HL-60/S4 treated with retinoic acid at 250 ng/mL for 4 days and 3 days (cell line): ENCODE results near the gene NEU1.
"Not testable (repeated sequence)": the region's sequence is repeated elsewhere in the genome, so short reads cannot be mapped to it uniquely, and the experiment has no call there.

Experiments used
- in situ Hi-C: fragments of 300-500 bp; cut with MboI; formaldehyde crosslinking; loops from 2 replicates; pipeline ENCODE4 v1.7.0; 2022; ENCODE audit warnings: low sequenced_read_pairs

NEU1 gene

GRCh38 chr6:31822036-31822821 lies 40.4 kb downstream of the NEU1 start:
- in situ Hi-C loops = no loop called here

- in situ Hi-C loops = no loop called here
Measured at GRCh38 chr6:31821301-31822035, 41.2 kb downstream of the NEU1 start.

GRCh38 chr6:31820399-31820798 lies 42.2 kb downstream of the NEU1 start:
- in situ Hi-C loops = not testable (repeated sequence)

- in situ Hi-C loops = no loop called here
Measured at GRCh38 chr6:31819871-31820299, 42.7 kb downstream of the NEU1 start.

GRCh38 chr6:31817929-31818511 lies 44.6 kb downstream of the NEU1 start:
- in situ Hi-C loops = not testable (repeated sequence)

GRCh38 chr6:31817133-31817928 lies 45.3 kb downstream of the NEU1 start:
- in situ Hi-C loops = not testable (repeated sequence)

- in situ Hi-C loops = no loop called here
Measured at GRCh38 chr6:31815025-31815838, 47.4 kb downstream of the NEU1 start, which contains the start of the genes HSPA1A and HSPA1L. TSS of gene HSPA1A (plus strand) at chr6:31815543. CDS start at chr6:31815757, 214 bp downstream. TSS of gene HSPA1L (minus strand) at chr6:31815283. CDS start at chr6:31811972, 3,311 bp downstream.

- in situ Hi-C loops = no loop called here
Measured at GRCh38 chr6:31814677-31815024, 48.0 kb downstream of the NEU1 start.

GRCh38 chr6:31813465-31813849 lies 49.2 kb downstream of the NEU1 start:
- in situ Hi-C loops = no loop called here

GRCh38 chr6:31811645-31812044 lies 51.0 kb downstream of the NEU1 start:
- in situ Hi-C loops = no loop called here

GRCh38 chr6:31808599-31808998 lies 54.0 kb downstream of the NEU1 start:
- in situ Hi-C loops = not testable (repeated sequence)
